Effector CD4-positive, alpha-beta T cell (primary cell): ENCODE data around the gene C11orf97. TPM values are rescaled to one million over a fixed set of nuclear protein-coding genes. Genes with fewer than 3 reads are reported as not detected.
"Not testable (repeated sequence)": the region's sequence is repeated elsewhere in the genome, so short reads cannot be mapped to it uniquely, and the experiment has no call there.

Source experiments
- DNase-seq: peaks from one replicate; pipeline ENCODE4 v3.0.0-alpha.2; 2020
- total RNA-seq: gene quantifications from one replicate; lab custom pipeline; 2026; lab: John Stamatoyannopoulos, UW

The C11orf97 gene
- total RNA-seq = not detected

- no peak for DNase-seq
These were observed at the start of gene C11orf97 for GRCh38 chr11:94511932-94512781. C11orf97 (plus strand) TSS chr11:94512461; CDS start chr11:94512529, 68 bp downstream.

GRCh38 chr11:94469416-94469815, 42.8 kb upstream of the C11orf97 start:
- DNase-seq = no peak

GRCh38 chr11:94472916-94473799, 39.1 kb upstream of the C11orf97 start:
- DNase-seq = no peak

- no peak for DNase-seq
These were observed 34.6 kb upstream of the C11orf97 start for GRCh38 chr11:94477624-94478023.

- DNase-seq = no peak
These were observed 30.9 kb upstream of the C11orf97 start for GRCh38 chr11:94481342-94481741.

- DNase-seq = no peak
These were observed 26.2 kb upstream of the C11orf97 start for GRCh38 chr11:94486068-94486467.

GRCh38 chr11:94493281-94494125, 18.8 kb upstream of the C11orf97 start, which contains the start of the genes ANKRD49 and MRE11:
ANKRD49 (plus strand) TSS chr11:94493984; CDS start chr11:94496694, 2,710 bp downstream.
MRE11 (minus strand) TSS chr11:94493844; CDS start chr11:94492801, 1,043 bp downstream.
- peak; percentile 94 for DNase-seq

GRCh38 chr11:94494126-94494680, 18.1 kb upstream of the C11orf97 start:
- DNase-seq = no peak

GRCh38 chr11:94500181-94500580, 12.1 kb upstream of the C11orf97 start:
- DNase-seq = no peak

- DNase-seq = no peak
These were observed 10.7 kb upstream of the C11orf97 start for GRCh38 chr11:94501522-94501921.

- DNase-seq = no peak
These were observed 7.5 kb upstream of the C11orf97 start for GRCh38 chr11:94504689-94505293.

- DNase-seq = not testable (repeated sequence)
These were observed 5.7 kb upstream of the C11orf97 start for GRCh38 chr11:94506513-94506912.

GRCh38 chr11:94507485-94507884, 4.8 kb upstream of the C11orf97 start:
- no peak for DNase-seq

- DNase-seq = no peak
These were observed 830 bp downstream of the C11orf97 start for GRCh38 chr11:94513091-94513490.

GRCh38 chr11:94515398-94515797, 3.1 kb downstream of the C11orf97 start:
- DNase-seq = no peak

- no peak for DNase-seq
These were observed 4.5 kb downstream of the C11orf97 start for GRCh38 chr11:94516725-94517124.

- DNase-seq = no peak
These were observed 6.0 kb downstream of the C11orf97 start for GRCh38 chr11:94518300-94518699.

- DNase-seq = no peak
These were observed 7.3 kb downstream of the C11orf97 start for GRCh38 chr11:94519478-94520084.

- DNase-seq = no peak
These were observed 9.4 kb downstream of the C11orf97 start for GRCh38 chr11:94521684-94522083.

GRCh38 chr11:94524341-94524740, 12.1 kb downstream of the C11orf97 start:
- no peak for DNase-seq
